SK-N-MC (cell line): ENCODE results near the gene LYRM4.

Experiments used
- DNase-seq: peaks from one replicate; pipeline ENCODE4 v3.0.0-alpha.2; 2011; ENCODE audit warnings: low read depth, low spot score
- H3K27ac ChIP-seq: fragments of 200-600 bp; sonication (generic); 2 replicates; pipeline ENCODE4 v1.5.1; 2016; ENCODE audit warnings: mixed run types
- H3K36me3 ChIP-seq: fragments of 200-600 bp; sonication (generic); 2 replicates; pipeline ENCODE4 v1.6.1; 2017; ENCODE audit warnings: antibody characterized with exemption, low read length, mixed read lengths; ENCODE audit not compliant: insufficient read depth
- H3K4me3 ChIP-seq: fragments of 200-600 bp; sonication (generic); 2 replicates; pipeline ENCODE4 v1.5.1; 2016
- H3K9ac ChIP-seq: fragments of 200-600 bp; sonication (generic); 2 replicates; pipeline ENCODE4 v1.8.0; 2017; ENCODE audit warnings: mixed run types, mixed read lengths; ENCODE audit not compliant: insufficient read length
- H3K9me3 ChIP-seq: fragments of 200-600 bp; sonication (generic); 2 replicates; pipeline ENCODE4 v1.6.1; 2017; ENCODE audit warnings: low read depth, mild to moderate bottlenecking, antibody characterized with exemption, low read length, moderate library complexity, mixed read lengths
- EZH2 ChIP-seq: fragments of 200-600 bp; sonication (generic); IDR thresholded peaks from one replicate; pipeline ENCODE4 v1.6.1; 2017; ENCODE audit warnings: antibody characterized with exemption
- FOXP2 ChIP-seq: optimal IDR thresholded peaks from 2 replicates; pipeline ENCODE3; 2011; ENCODE audit warnings: mild to moderate bottlenecking, moderate library complexity; ENCODE audit not compliant: insufficient read depth; ENCODE audit errors: extremely low read length, control extremely low read depth
- POLR2AphosphoS5 ChIP-seq: IDR thresholded peaks from 2 replicates; pipeline ENCODE4 v1.6.1; 2012; ENCODE audit warnings: mild to moderate bottlenecking, low read depth, low read length, borderline replicate concordance

LYRM4 gene

DNA sequence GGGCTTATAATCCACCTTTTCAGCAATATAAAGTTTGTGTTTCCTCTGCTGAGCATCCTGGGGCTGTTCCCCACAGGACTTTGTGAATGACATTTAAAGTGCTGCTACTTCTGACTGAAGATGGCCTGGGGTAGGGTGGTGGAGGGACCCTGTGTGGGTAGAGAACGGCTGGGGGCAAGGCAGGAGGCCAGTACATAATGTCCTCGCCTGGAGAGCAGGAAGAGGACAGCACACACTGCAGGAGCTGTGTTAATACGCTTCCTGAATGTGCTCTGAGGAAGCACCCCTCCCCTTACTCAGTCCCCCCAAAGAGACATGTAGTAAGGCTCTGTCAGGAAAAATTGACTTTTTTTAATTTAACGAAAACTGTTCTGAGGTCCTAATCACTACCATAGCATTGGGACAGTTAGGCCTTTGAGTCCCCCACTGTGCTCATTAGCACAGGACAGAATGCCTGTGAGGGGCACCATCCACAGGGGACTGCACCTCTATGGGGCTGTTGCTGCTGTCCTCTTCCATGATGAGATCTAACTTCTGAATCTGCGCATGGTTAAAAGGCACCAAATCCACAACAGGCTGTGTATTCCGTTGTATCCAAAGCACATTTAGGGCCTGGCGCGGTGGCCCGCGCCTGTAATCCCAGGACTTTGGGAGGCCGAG lies 68.5 kb downstream of the LYRM4 start:
- Histone ChIP-seq H3K9me3 (no peaks in the 10 kb centered on the region), H3K4me3 (no peak overlapping the region), H3K9ac (no peak overlapping the region), H3K27ac (no peak overlapping the region), H3K36me3 (no peaks in the 10 kb centered on the region)
- TF ChIP-seq POLR2AphosphoS5 (no peak), FOXP2 (no peak), EZH2 (no peak)
- DNase-seq = no peak

DNA sequence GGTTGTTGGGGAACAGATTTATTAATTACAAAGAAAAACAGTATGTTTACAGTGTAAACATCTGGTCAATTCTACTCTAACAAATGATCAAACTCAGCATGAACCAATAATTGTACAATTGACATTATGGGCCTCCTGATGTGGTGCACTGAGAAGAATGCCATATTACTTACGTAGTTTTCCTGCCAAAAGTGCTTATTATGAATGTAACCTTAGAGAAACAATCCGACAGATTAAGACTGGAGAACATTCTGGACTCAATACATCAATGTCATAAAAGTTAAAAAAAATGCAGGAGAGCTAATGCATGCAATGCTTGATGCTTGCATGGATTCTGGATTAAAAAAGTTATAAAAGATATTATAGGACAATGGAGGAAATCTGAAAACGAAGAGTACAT lies 69.0 kb downstream of the LYRM4 start:
- no peak overlapping the region for H3K9ac ChIP-seq
- H3K9me3 ChIP-seq = no peaks in the 10 kb centered on the region
- DNase-seq = no peak
- no peak overlapping the region for H3K27ac ChIP-seq
- TF ChIP-seq EZH2 = no peak
- no peak for TF ChIP-seq FOXP2
- no peak for TF ChIP-seq POLR2AphosphoS5
- no peak overlapping the region for H3K4me3 ChIP-seq
- no peaks in the 10 kb centered on the region for H3K36me3 ChIP-seq

DNA sequence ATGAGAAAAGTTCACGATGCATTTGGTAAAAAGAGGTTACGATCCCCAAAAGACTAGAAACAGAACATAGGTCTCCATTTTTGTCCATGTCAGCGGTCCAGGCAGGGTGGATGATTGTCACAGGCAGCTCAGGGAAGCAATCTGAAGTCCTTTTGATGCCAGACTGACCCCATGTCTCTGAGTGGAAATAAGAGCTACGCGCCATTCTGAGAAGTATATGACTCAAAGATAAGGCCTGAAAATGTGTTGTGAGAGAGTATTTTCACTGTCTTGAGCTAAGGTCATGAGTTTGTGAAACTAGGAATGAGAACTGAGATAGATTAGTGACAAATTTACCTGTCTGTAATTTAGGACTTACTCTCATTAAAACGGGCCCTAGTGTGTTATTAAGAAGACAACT lies 69.5 kb downstream of the LYRM4 start:
- Histone ChIP-seq H3K36me3 (no peaks in the 10 kb centered on the region), H3K9ac (no peak overlapping the region), H3K4me3 (no peak overlapping the region), H3K27ac (no peak overlapping the region), H3K9me3 (no peaks in the 10 kb centered on the region)
- TF ChIP-seq POLR2AphosphoS5 (no peak), EZH2 (no peak), FOXP2 (no peak)
- no peak for DNase-seq

DNA sequence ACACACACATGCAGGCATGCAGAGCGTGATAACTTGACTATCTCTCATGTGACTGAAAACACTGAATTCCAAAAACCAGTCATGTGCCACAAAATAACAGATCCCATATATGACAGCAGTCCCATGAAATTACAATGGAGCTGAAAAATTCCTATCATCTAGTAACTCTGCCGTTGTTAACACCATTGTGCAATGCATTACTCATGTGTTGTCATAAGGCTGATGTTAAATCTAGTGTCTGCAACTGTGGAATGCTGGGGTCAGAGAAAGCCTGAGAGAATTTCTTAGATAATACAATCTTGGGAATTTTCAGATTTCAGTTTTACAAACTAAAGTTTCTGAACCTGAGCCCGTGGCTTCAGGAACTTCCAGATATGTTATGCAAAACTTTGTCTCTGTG lies 70.2 kb downstream of the LYRM4 start:
- Histone ChIP-seq H3K9me3 (no peaks in the 10 kb centered on the region), H3K4me3 (no peak overlapping the region), H3K36me3 (no peaks in the 10 kb centered on the region), H3K27ac (no peak overlapping the region), H3K9ac (no peak overlapping the region)
- TF ChIP-seq POLR2AphosphoS5 = no peak
- no peak for DNase-seq

DNA sequence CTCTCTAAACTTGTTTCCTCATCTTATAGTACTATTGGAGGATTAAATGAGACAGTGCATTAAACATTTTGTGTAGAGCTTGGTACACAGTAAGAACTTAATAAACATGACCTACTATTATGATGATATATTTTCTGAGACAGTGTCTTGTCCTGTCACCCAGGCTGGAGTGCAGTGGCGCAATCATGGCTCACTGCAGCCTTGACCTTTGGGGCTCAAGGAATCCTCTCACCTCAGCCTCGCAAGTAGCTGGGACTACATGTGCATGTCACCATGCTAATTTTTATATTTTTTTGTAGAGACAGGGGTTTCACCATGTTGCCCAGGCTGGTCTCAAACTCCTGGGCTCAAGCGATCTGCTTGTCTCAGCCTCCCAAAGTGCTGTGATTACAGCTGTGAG lies 72.1 kb downstream of the LYRM4 start:
- H3K27ac ChIP-seq = no peak overlapping the region
- no peak overlapping the region for H3K4me3 ChIP-seq
- DNase-seq = no peak
- no peak overlapping the region for H3K9ac ChIP-seq
- no peak for TF ChIP-seq EZH2
- TF ChIP-seq FOXP2 = no peak
- no peak for TF ChIP-seq POLR2AphosphoS5
- H3K9me3 ChIP-seq = no peaks in the 10 kb centered on the region
- no peaks in the 10 kb centered on the region for H3K36me3 ChIP-seq

DNA sequence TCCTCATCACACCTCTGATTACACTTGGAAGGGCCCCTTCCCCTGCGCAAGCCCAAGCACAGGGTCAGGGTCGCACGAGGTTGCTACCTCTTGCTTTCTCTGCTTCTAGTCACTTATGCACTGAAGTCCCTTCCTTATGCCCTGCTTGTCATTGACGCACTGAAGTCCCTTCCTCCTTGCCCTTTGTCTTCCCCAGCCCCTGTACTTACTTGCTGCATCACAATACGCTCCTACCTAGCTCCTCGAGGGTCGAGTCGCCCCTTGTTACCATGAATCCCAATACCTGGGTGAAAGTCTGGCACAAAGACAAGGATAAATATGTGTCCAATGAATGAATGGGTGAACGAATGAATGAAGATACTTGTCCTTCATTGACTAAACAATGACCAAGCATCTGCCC lies 75.9 kb downstream of the LYRM4 start:
- DNase-seq = no peak
- TF ChIP-seq EZH2 (no peak), FOXP2 (no peak), POLR2AphosphoS5 (no peak)
- Histone ChIP-seq H3K36me3 (no peaks in the 10 kb centered on the region), H3K27ac (no peak overlapping the region), H3K9ac (no peak overlapping the region), H3K4me3 (no peak overlapping the region), H3K9me3 (no peaks in the 10 kb centered on the region)

DNA sequence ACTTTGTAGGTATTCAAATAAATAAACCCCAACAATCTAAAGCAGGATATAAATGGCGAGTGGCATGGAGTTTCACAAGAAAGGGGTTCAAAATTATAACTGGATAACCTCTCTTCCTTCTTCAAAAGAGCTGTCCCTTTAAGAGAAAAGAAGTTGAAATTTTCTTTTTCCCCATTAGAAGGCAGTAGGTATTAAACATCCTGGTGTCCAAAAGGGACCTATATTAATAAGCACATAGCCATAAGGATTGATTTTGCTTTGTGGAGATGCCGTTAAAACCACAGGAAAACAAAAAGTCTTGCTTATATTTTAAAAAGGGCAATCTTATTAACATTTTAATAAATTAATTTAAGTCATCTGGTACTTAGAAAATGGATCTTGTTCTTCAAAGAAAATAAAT lies 76.5 kb downstream of the LYRM4 start:
- no peak overlapping the region for H3K9ac ChIP-seq
- no peak overlapping the region for H3K4me3 ChIP-seq
- no peaks in the 10 kb centered on the region for H3K9me3 ChIP-seq
- H3K36me3 ChIP-seq = no peaks in the 10 kb centered on the region
- no peak overlapping the region for H3K27ac ChIP-seq
- TF ChIP-seq FOXP2 (no peak), EZH2 (no peak)
- no peak for DNase-seq

DNA sequence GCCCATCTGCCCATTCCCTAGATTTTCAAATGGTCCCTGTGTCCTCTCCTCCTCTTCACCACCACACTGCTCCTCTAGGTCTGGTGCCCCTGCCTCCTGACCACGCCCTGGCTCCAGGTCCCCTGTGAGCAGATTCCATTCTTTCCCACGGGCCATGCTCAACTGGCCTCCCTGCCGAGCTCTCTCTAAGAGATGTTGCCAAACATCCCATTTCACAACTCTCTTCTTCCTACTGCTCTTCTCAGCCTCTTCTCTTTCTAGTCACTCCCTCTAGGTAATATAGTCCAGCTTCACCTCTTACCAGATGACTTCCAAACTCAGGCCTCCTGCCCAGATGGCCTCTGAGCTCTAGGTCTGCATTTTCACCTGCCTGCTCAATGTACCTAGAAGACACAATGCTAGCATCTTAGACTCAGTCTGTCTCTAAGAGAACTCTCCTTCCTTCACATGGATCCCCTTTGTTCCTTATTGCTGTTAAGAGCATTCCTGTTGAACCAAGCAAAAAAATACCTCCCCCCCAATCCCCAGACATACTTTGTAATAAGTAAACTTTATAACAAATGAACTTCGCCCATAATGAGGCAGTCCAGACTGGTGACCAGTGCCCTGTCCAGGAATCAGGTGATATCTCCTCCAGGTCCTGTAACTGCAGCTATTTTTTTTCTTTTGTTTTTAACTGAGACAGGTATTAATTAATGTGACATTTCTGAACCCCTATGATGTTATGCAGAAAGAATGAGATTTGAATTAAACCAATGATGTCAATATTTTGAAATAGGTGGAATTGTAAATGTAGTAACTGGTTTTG lies 79.0 kb downstream of the LYRM4 start:
- no peak for TF ChIP-seq EZH2
- no peak for TF ChIP-seq POLR2AphosphoS5
- no peak for TF ChIP-seq FOXP2
- Histone ChIP-seq H3K9ac (no peak overlapping the region), H3K27ac (no peak overlapping the region), H3K36me3 (no peaks in the 10 kb centered on the region), H3K9me3 (no peaks in the 10 kb centered on the region), H3K4me3 (no peak overlapping the region)
- no peak for DNase-seq
